ENCODE measurements around the gene KDM4F.
"Not testable (repeated sequence)": the region's sequence is repeated elsewhere in the genome, so short reads cannot be mapped to it uniquely, and the experiment has no call there.

The KDM4F gene

DNA sequence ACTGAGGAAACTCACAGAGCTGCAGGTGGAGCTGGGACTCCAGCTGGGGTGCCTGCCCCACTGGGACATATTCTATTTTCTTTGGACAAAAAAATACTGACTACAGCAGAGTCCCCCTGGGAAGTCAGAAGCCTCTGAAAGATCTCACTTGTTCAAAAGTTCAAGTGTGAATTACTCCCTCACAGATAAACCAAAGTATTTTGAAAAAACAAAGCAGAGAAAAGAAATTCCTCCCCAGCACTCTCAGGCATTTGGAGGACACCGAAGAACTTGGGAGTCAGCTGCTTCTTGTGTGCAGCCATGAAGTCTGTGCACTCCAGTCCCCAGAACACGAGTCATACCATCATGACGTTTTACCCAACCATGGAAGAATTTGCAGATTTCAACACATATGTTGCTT, at the start of gene KDM4F:
Gene KDM4F (plus strand): TSS at position 301 of the 400 bp plus-strand sequence.
- H3K9ac ChIP-seq (ENCODE audit: low read depth, low read length); H3K9me3 ChIP-seq (ENCODE audit: control insufficient read depth, insufficient read depth, low read length); H3K4me1 ChIP-seq (ENCODE audit: insufficient read depth, low read length); H3K36me3 ChIP-seq (ENCODE audit: insufficient read depth, low read length): not testable (repeated sequence)

GRCh38 chr11:95003716-95004115, 45.5 kb upstream of the KDM4F start:
- Histone ChIP-seq H3K4me1 (ENCODE audit: insufficient read depth, low read length) (no peaks in the 10 kb centered on the region), H3K9me3 (ENCODE audit: control insufficient read depth, insufficient read depth, low read length) (0 out of 2 replicates have a peak, but pooled peaks cover 3% of the 10 kb centered on the region), H3K36me3 (ENCODE audit: insufficient read depth, low read length) (no peaks in the 10 kb centered on the region), H3K9ac (ENCODE audit: low read depth, low read length) (no peak overlapping the region)

GRCh38 chr11:95005642-95006041, 43.6 kb upstream of the KDM4F start:
- H3K9me3 ChIP-seq (ENCODE audit: control insufficient read depth, insufficient read depth, low read length), result 0 out of 2 replicates have a peak, but pooled peaks cover 3% of the 10 kb centered on the region
- H3K9ac ChIP-seq (ENCODE audit: low read depth, low read length), result no peak overlapping the region
- no peaks in the 10 kb centered on the region for H3K4me1 ChIP-seq (ENCODE audit: insufficient read depth, low read length)
- H3K36me3 ChIP-seq (ENCODE audit: insufficient read depth, low read length), result no peaks in the 10 kb centered on the region

- H3K9ac ChIP-seq (ENCODE audit: low read depth, low read length), result no peak overlapping the region
- H3K9me3 ChIP-seq (ENCODE audit: control insufficient read depth, insufficient read depth, low read length), result 0 out of 2 replicates have a peak, but pooled peaks cover 3% of the 10 kb centered on the region
- H3K36me3 ChIP-seq (ENCODE audit: insufficient read depth, low read length), result no peaks in the 10 kb centered on the region
Observed at GRCh38 chr11:95011376-95011775, 37.8 kb upstream of the KDM4F start.

DNA sequence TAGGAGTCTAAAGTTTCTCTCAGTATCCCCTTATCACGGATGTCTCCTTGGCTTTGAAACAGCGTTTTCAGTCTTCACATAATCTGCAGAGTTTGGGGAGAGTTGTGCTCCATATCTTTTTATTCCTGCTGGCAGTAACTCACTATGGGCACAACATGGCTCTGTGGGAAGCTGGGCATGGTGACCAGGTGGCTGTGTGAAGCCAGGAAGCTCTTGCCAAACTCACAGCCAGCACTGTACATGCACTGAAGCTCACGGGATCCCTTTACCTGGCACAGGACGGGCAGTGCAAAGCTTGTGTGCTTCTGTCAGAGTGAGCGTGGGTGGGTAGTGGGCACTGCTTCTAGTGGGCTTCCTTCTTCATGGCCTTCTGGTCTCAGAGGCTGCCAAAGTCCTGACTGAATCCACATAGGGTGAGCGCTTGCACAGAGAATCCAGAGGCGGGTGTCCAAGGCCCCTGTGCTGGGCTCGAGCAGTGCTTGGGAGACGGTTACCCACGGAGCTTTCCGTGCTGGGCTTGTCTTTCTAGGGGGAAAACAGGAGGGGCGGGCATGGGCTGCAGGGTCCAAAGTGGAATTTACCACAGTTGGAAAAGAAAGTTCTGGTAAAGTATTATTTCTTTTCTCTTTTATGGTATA, 34.9 kb upstream of the KDM4F start:
- H3K36me3 ChIP-seq (ENCODE audit: insufficient read depth, low read length), result no peaks in the 10 kb centered on the region
- no peaks in the 10 kb centered on the region for H3K4me1 ChIP-seq (ENCODE audit: insufficient read depth, low read length)
- H3K9me3 ChIP-seq (ENCODE audit: control insufficient read depth, insufficient read depth, low read length), result no peaks in the 10 kb centered on the region
- H3K9ac ChIP-seq (ENCODE audit: low read depth, low read length), result no peak overlapping the region

More at GRCh38 chr11:95011376-95011775, 37.8 kb upstream of the KDM4F start:
- H3K4me1 ChIP-seq (ENCODE audit: insufficient read depth, low read length), result no peaks in the 10 kb centered on the region

- H3K36me3 ChIP-seq (ENCODE audit: insufficient read depth, low read length), result no peaks in the 10 kb centered on the region
- no peak overlapping the region for H3K9ac ChIP-seq (ENCODE audit: low read depth, low read length)
- H3K9me3 ChIP-seq (ENCODE audit: control insufficient read depth, insufficient read depth, low read length), result no peaks in the 10 kb centered on the region
- H3K4me1 ChIP-seq (ENCODE audit: insufficient read depth, low read length), result no peaks in the 10 kb centered on the region
Observed at GRCh38 chr11:95016139-95016538, 33.1 kb upstream of the KDM4F start.

GRCh38 chr11:95021468-95021867, 27.8 kb upstream of the KDM4F start:
- not testable (repeated sequence) for H3K9me3 ChIP-seq (ENCODE audit: control insufficient read depth, insufficient read depth, low read length); H3K4me1 ChIP-seq (ENCODE audit: insufficient read depth, low read length); H3K9ac ChIP-seq (ENCODE audit: low read depth, low read length); H3K36me3 ChIP-seq (ENCODE audit: insufficient read depth, low read length)

DNA sequence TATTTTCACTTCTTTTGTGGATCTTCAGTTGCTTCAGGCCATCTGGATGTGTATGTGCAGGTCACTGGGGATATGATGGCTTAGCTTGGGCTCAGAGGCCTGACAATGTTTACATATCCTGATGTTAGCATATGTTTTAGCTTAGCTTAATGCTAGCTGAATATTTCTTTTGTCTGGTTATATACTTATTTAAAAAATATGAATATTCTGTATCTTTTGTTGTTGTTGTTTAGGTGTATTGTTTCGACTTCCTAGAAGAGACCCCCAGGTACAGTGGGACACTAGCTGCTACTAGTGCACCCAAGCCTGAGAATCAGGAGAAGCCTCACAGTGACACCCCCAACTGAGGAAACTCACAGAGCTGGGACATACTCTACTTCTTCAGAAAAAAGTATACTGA, 24.3 kb upstream of the KDM4F start, which contains the start of gene KDM4E:
Gene KDM4E (plus strand): TSS at position 301 of the 400 bp plus-strand sequence. CDS start 300 bp downstream, outside the sequence.
- Histone ChIP-seq H3K4me1 (ENCODE audit: insufficient read depth, low read length) (no peaks in the 10 kb centered on the region), H3K9ac (ENCODE audit: low read depth, low read length) (no peak within 1 kb of the TSS)

GRCh38 chr11:95025594-95025993, 23.6 kb upstream of the KDM4F start:
- H3K9me3 ChIP-seq (ENCODE audit: control insufficient read depth, insufficient read depth, low read length); H3K36me3 ChIP-seq (ENCODE audit: insufficient read depth, low read length): not testable (repeated sequence)

More for the DNA sequence above, 24.3 kb upstream of the KDM4F start, which contains the start of gene KDM4E:
- H3K36me3 ChIP-seq (ENCODE audit: insufficient read depth, low read length), result no peaks in the 10 kb centered on the region
- H3K9me3 ChIP-seq (ENCODE audit: control insufficient read depth, insufficient read depth, low read length), result no peaks in the 10 kb centered on the region

GRCh38 chr11:95028357-95028756, 20.9 kb upstream of the KDM4F start:
- no peaks in the 10 kb centered on the region for H3K36me3 ChIP-seq (ENCODE audit: insufficient read depth, low read length)
- no peaks in the 10 kb centered on the region for H3K4me1 ChIP-seq (ENCODE audit: insufficient read depth, low read length)
- H3K9me3 ChIP-seq (ENCODE audit: control insufficient read depth, insufficient read depth, low read length), result no peaks in the 10 kb centered on the region
- H3K9ac ChIP-seq (ENCODE audit: low read depth, low read length), result no peak overlapping the region

More at GRCh38 chr11:95025594-95025993, 23.6 kb upstream of the KDM4F start:
- not testable (repeated sequence) for H3K9ac ChIP-seq (ENCODE audit: low read depth, low read length); H3K4me1 ChIP-seq (ENCODE audit: insufficient read depth, low read length)

- no peak overlapping the region for H3K9ac ChIP-seq (ENCODE audit: low read depth, low read length)
- no peaks in the 10 kb centered on the region for H3K36me3 ChIP-seq (ENCODE audit: insufficient read depth, low read length)
- no peaks in the 10 kb centered on the region for H3K4me1 ChIP-seq (ENCODE audit: insufficient read depth, low read length)
- H3K9me3 ChIP-seq (ENCODE audit: control insufficient read depth, insufficient read depth, low read length), result no peaks in the 10 kb centered on the region
Observed at GRCh38 chr11:95033051-95033450, 16.2 kb upstream of the KDM4F start.

- no peak overlapping the region for H3K9ac ChIP-seq (ENCODE audit: low read depth, low read length)
- H3K9me3 ChIP-seq (ENCODE audit: control insufficient read depth, insufficient read depth, low read length), result no peaks in the 10 kb centered on the region
- H3K36me3 ChIP-seq (ENCODE audit: insufficient read depth, low read length), result no peaks in the 10 kb centered on the region
- H3K4me1 ChIP-seq (ENCODE audit: insufficient read depth, low read length), result no peaks in the 10 kb centered on the region
Observed at GRCh38 chr11:95035316-95035715, 13.9 kb upstream of the KDM4F start.

DNA sequence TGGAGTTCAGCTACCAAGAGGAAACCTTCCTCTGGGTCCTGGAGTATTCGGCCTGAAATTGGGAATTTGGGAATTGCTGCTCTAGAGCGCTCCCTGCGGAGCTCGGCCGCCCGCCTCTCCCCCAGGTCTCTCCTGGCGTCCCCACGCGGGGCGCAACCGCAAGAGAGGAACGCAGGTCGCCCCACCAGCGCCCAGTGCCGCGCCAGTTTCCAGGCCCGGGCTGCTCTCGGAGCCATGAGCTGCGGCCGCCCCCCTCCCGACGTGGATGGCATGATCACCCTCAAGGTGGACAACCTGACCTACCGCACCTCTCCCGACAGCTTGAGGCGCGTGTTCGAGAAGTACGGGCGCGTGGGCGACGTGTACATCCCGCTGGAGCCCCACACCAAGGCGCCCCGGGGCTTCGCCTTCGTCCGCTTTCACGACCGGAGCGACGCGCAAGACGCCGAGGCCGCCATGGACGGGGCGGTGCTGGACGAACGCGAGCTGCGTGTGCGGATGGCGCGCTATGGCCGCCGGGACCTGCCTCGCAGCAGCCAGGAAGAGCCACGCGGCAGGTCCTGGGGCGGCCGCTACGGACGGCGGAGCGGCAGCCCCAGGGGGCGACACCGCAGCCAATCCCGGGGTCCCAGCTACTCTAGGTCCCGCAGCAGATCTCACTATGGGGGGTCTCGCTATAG, 11.7 kb upstream of the KDM4F start:
- H3K9ac ChIP-seq (ENCODE audit: low read depth, low read length); H3K9me3 ChIP-seq (ENCODE audit: control insufficient read depth, insufficient read depth, low read length); H3K4me1 ChIP-seq (ENCODE audit: insufficient read depth, low read length); H3K36me3 ChIP-seq (ENCODE audit: insufficient read depth, low read length): not testable (repeated sequence)

- Histone ChIP-seq H3K4me1 (ENCODE audit: insufficient read depth, low read length) (no peaks in the 10 kb centered on the region), H3K9ac (ENCODE audit: low read depth, low read length) (no peak overlapping the region), H3K36me3 (ENCODE audit: insufficient read depth, low read length) (no peaks in the 10 kb centered on the region), H3K9me3 (ENCODE audit: control insufficient read depth, insufficient read depth, low read length) (no peaks in the 10 kb centered on the region)
Observed at GRCh38 chr11:95042239-95042638, 7.0 kb upstream of the KDM4F start.

DNA sequence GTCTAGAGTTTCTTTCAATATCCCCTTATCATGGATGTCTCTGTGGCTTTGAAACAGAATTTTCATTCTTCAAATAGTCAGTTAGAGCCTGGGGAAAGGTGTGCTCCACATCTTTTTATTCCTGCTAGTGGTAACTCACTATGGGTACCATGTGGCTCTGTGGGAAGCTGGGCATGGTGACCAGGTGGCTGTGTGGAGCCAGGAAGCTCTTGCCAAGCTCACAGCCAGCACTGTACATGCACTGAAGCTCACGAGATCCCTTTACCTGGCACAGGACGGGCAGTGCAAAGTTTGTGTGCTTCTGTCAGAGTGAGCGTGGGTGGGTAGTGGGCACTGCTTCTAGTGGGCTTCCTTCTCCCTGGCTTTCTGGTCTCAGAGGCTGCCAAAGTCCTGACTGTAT, 6.3 kb upstream of the KDM4F start:
- no peak overlapping the region for H3K9ac ChIP-seq (ENCODE audit: low read depth, low read length)
- no peaks in the 10 kb centered on the region for H3K36me3 ChIP-seq (ENCODE audit: insufficient read depth, low read length)
- H3K4me1 ChIP-seq (ENCODE audit: insufficient read depth, low read length), result no peaks in the 10 kb centered on the region
- no peaks in the 10 kb centered on the region for H3K9me3 ChIP-seq (ENCODE audit: control insufficient read depth, insufficient read depth, low read length)
